Neural progenitor cell (in vitro differentiated cells): Measurements from ENCODE around the gene ITPR1.

Experiments
- CTCF ChIP-seq: fragments of 200-600 bp; sonication (generic); IDR thresholded peaks from 2 replicates; pipeline ENCODE4 v1.5.1; 2017; ENCODE audit warnings: antibody characterized with exemption, mild to moderate bottlenecking
- EZH2 ChIP-seq: fragments of 200-600 bp; sonication (generic); IDR thresholded peaks from 2 replicates; pipeline ENCODE4 v1.6.1; 2017; ENCODE audit warnings: antibody characterized with exemption, mild to moderate bottlenecking, moderate library complexity
- EZH2phosphoT487 ChIP-seq: fragments of 200-600 bp; sonication (generic); IDR thresholded peaks from 2 replicates; pipeline ENCODE4 v1.6.1; 2017; ENCODE audit warnings: antibody characterized with exemption

GRCh38 chr3:4741106-4741403, 247.9 kb downstream of the ITPR1 start:
- TF ChIP-seq CTCF (no peak), EZH2phosphoT487 (no peak), EZH2 (no peak)
